H9 (cell line): ENCODE results near the gene STK32B. TPM values are rescaled to one million over a fixed set of nuclear protein-coding genes. Genes with fewer than 3 reads are reported as not detected.

ENCODE experiments used
- DNase-seq: peaks from one replicate; pipeline ENCODE4 v3.0.0-alpha.2; 2017
- H2AFZ ChIP-seq: one replicate; pipeline ENCODE4 v1.6.1; 2013; ENCODE audit warnings: mild to moderate bottlenecking, low read length, control low read depth, moderate library complexity
- H2AK5ac ChIP-seq: 2 replicates; pipeline ENCODE4 v1.6.1; 2013; ENCODE audit warnings: low read length, control low read depth, mixed read lengths; ENCODE audit not compliant: insufficient read length
- H2BK120ac ChIP-seq: one replicate; pipeline ENCODE4 v1.6.1; 2013; ENCODE audit warnings: low read depth, mild to moderate bottlenecking, low read length, control low read depth, inconsistent platforms; ENCODE audit not compliant: poor library complexity, severe bottlenecking
- H2BK12ac ChIP-seq: 2 replicates; pipeline ENCODE4 v1.6.1; 2013; ENCODE audit warnings: low read length, control low read depth, mixed read lengths, low read depth; ENCODE audit not compliant: insufficient read length
- H2BK15ac ChIP-seq: 2 replicates; pipeline ENCODE4 v1.6.1; 2013; ENCODE audit warnings: low read depth, low read length, control low read depth
- H2BK20ac ChIP-seq: one replicate; pipeline ENCODE4 v1.6.1; 2013; ENCODE audit warnings: low read depth, mild to moderate bottlenecking, low read length, control low read depth, inconsistent platforms; ENCODE audit not compliant: poor library complexity, severe bottlenecking
- H2BK5ac ChIP-seq: 2 replicates; pipeline ENCODE4 v1.6.1; 2013; ENCODE audit warnings: low read length, control low read depth, mixed read lengths; ENCODE audit not compliant: insufficient read length
- H3K14ac ChIP-seq: 2 replicates; pipeline ENCODE4 v1.6.1; 2013; ENCODE audit warnings: low read length, control low read depth; ENCODE audit not compliant: insufficient read depth
- H3K18ac ChIP-seq: 2 replicates; pipeline ENCODE4 v1.6.1; 2013; ENCODE audit warnings: low read depth, mild to moderate bottlenecking, mixed read lengths, low read length, control low read depth; ENCODE audit not compliant: insufficient read length
- H3K23ac ChIP-seq: 2 replicates; pipeline ENCODE4 v1.6.1; 2013; ENCODE audit warnings: low read length, control low read depth, mixed read lengths, low read depth; ENCODE audit not compliant: insufficient read length
- H3K23me2 ChIP-seq: 2 replicates; pipeline ENCODE4 v1.6.1; 2013; ENCODE audit warnings: low read depth, mild to moderate bottlenecking, mixed read lengths, low read length, control low read depth; ENCODE audit not compliant: insufficient read length, poor library complexity, severe bottlenecking
- H3K27ac ChIP-seq: 2 replicates; pipeline ENCODE4 v1.5.1; 2013; ENCODE audit warnings: low read length, control low read depth, mixed read lengths, low read depth; ENCODE audit not compliant: insufficient read length
- H3K27me3 ChIP-seq: 2 replicates; pipeline ENCODE4 v1.6.1; 2013; ENCODE audit warnings: low read length, control low read depth, inconsistent platforms; ENCODE audit not compliant: insufficient read depth
- H3K4ac ChIP-seq: 2 replicates; pipeline ENCODE4 v1.6.1; 2013; ENCODE audit warnings: low read depth, mild to moderate bottlenecking, control low read depth, inconsistent platforms, low read length, moderate library complexity
- H3K4me1 ChIP-seq: 2 replicates; pipeline ENCODE4 v1.6.1; 2013; ENCODE audit warnings: low read length, control low read depth, inconsistent platforms; ENCODE audit not compliant: insufficient read depth
- H3K4me2 ChIP-seq: 2 replicates; pipeline ENCODE4 v1.6.1; 2013; ENCODE audit warnings: low read length, control low read depth, mixed read lengths; ENCODE audit not compliant: insufficient read length, insufficient read depth
- H3K56ac ChIP-seq: 2 replicates; pipeline ENCODE4 v1.6.1; 2013; ENCODE audit warnings: low read depth, mild to moderate bottlenecking, mixed read lengths, low read length, control low read depth; ENCODE audit not compliant: insufficient read length
- H3K79me1 ChIP-seq: 2 replicates; pipeline ENCODE4 v1.6.1; 2013; ENCODE audit warnings: low read depth, mild to moderate bottlenecking, moderate library complexity, low read length, control low read depth, inconsistent platforms; ENCODE audit not compliant: insufficient read depth, poor library complexity, severe bottlenecking
- H3K79me2 ChIP-seq: 2 replicates; pipeline ENCODE4 v1.6.1; 2013; ENCODE audit warnings: low read length, control low read depth, inconsistent platforms; ENCODE audit not compliant: insufficient read depth
- H3K9ac ChIP-seq: 2 replicates; pipeline ENCODE4 v1.6.1; 2013; ENCODE audit warnings: low read length, control low read depth, mixed read lengths; ENCODE audit not compliant: insufficient read length; ENCODE audit errors: extremely low read depth
- H3K9me3 ChIP-seq: one replicate; pipeline ENCODE4 v1.6.1; 2013; ENCODE audit warnings: low read depth, low read length, inconsistent platforms; ENCODE audit not compliant: control insufficient read depth
- H3T11ph ChIP-seq: one replicate; pipeline ENCODE4 v1.6.1; 2013; ENCODE audit warnings: mild to moderate bottlenecking, low read length, control low read depth, inconsistent platforms
- H4K20me1 ChIP-seq: one replicate; pipeline ENCODE4 v1.6.1; 2013; ENCODE audit not compliant: control insufficient read depth, insufficient read length, insufficient read depth
- H4K5ac ChIP-seq: 2 replicates; pipeline ENCODE4 v1.6.1; 2013; ENCODE audit warnings: low read depth, mild to moderate bottlenecking, mixed read lengths, low read length, control low read depth; ENCODE audit not compliant: insufficient read length
- H4K8ac ChIP-seq: replicated peaks from 2 replicates; pipeline ENCODE4 v1.6.1; 2013; ENCODE audit warnings: low read length, control low read depth, mixed read lengths, low read depth; ENCODE audit not compliant: insufficient read length
- H4K91ac ChIP-seq: 2 replicates; pipeline ENCODE4 v1.6.1; 2013; ENCODE audit warnings: low read depth, mild to moderate bottlenecking, moderate library complexity, mixed read lengths, low read length, control low read depth; ENCODE audit not compliant: insufficient read length
- H3K27ac Mint-ChIP-seq, 3 experiments: 2 replicates in 2 of 3; 3 replicates in 1 of 3; pipeline ENCODE4 v1.8.0; 2020 to 2021; ENCODE audit warnings: mixed read lengths in 3 of 3, mild to moderate bottlenecking in 1 of 3, moderate library complexity in 1 of 3
- H3K27me3 Mint-ChIP-seq: 2 replicates; pipeline ENCODE4 v1.8.0; 2021; ENCODE audit warnings: low read depth, mild to moderate bottlenecking, moderate library complexity, mixed read lengths
- H3K36me3 Mint-ChIP-seq, 3 experiments: 2 replicates in 2 of 3; 3 replicates in 1 of 3; pipeline ENCODE4 v1.8.0; 2020 to 2021; ENCODE audit warnings: low read depth in 3 of 3, mixed read lengths in 3 of 3; ENCODE audit not compliant: insufficient read depth in 1 of 3
- H3K4me1 Mint-ChIP-seq, 2 experiments: 2 replicates each; pipeline ENCODE4 v1.8.0; 2020; ENCODE audit warnings: mixed read lengths in 2 of 2
- H3K4me3 Mint-ChIP-seq, 2 experiments: 2 replicates in 1 of 2; 3 replicates in 1 of 2; pipeline ENCODE4 v1.8.0; 2020 to 2021; ENCODE audit warnings: mild to moderate bottlenecking in 2 of 2, mixed read lengths in 2 of 2, moderate library complexity in 1 of 2
- H3K9me3 Mint-ChIP-seq, 2 experiments: 2 replicates in 1 of 2; 3 replicates in 1 of 2; pipeline ENCODE4 v1.8.0; 2020; ENCODE audit warnings: mild to moderate bottlenecking in 2 of 2, mixed read lengths in 2 of 2, moderate library complexity in 1 of 2
- WGBS: extraction: QIAGEN DNeasy Blood & Tissue Kit; methylation state at CpG from one replicate; pipeline ENCODE4 v1.1.7; 2013; ENCODE audit warnings: missing lambda C conversion rate, low lambda C conversion rate, mixed read lengths; ENCODE audit not compliant: insufficient read length; ENCODE audit errors: extremely low coverage; 5-methylcytosine and 5-hydroxymethylcytosine counted together
- total RNA-seq: library from RNA; stranded (reverse); gene quantifications from 2 replicates; pipeline ENCODE4 v1.2.1, GENCODE V29; 2021
- TF ChIP-seq, protein P1 (sequence below): fragments of 200-600 bp; sonication (generic); conservative IDR thresholded peaks from 3 replicates; pipeline ENCODE4 v1.8.0; 2021; ENCODE audit warnings: antibody characterized with exemption, mild to moderate bottlenecking

The STK32B gene
- total RNA-seq, 1 experiment from 2014 or later: 1.0 TPM

DNA sequence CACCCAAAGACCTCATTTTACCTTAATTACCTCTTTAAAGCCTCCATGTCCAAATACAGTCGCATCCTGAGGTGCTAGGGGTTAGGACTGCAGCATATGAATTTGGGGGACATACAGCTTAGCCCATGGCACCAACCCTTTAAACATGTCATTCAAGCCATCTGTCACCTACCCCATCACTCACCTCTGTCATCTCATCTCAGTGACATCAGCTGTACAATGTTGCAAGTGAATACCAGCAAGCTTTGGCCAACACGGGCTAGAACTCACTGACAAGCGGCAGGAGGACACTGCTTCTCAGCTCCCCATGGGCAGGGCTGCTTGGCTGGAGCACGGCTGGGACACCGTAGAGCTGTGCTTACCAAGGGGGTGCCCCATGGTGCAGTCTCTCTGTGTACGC, 107.5 kb downstream of the STK32B start:
- no peak overlapping the region for H3K18ac ChIP-seq
- H3K4me1 Mint-ChIP-seq: peaks cover 11 to 15% of the 10 kb centered on the region in 2 experiments
- H3K9ac ChIP-seq: no peak overlapping the region
- no peaks in the 10 kb centered on the region for H3K23me2 ChIP-seq
- H2BK12ac ChIP-seq: no peak overlapping the region
- H2BK5ac ChIP-seq: no peak overlapping the region
- H3K9me3 ChIP-seq: no peaks in the 10 kb centered on the region
- no peaks in the 10 kb centered on the region for H4K20me1 ChIP-seq
- no peaks in the 10 kb centered on the region for H3K27me3 ChIP-seq
- no peak overlapping the region for H3K56ac ChIP-seq
- H3K4me2 ChIP-seq: no peak overlapping the region
- no peak overlapping the region for H2BK15ac ChIP-seq
- H2BK120ac ChIP-seq: no peak overlapping the region
- no peak overlapping the region for H3K27ac Mint-ChIP-seq
- no peak overlapping the region for H3K27ac ChIP-seq
- no peaks in the 10 kb centered on the region for H3K4me1 ChIP-seq
- H4K8ac ChIP-seq: no peak overlapping the region
- TF ChIP-seq, protein P1, sequence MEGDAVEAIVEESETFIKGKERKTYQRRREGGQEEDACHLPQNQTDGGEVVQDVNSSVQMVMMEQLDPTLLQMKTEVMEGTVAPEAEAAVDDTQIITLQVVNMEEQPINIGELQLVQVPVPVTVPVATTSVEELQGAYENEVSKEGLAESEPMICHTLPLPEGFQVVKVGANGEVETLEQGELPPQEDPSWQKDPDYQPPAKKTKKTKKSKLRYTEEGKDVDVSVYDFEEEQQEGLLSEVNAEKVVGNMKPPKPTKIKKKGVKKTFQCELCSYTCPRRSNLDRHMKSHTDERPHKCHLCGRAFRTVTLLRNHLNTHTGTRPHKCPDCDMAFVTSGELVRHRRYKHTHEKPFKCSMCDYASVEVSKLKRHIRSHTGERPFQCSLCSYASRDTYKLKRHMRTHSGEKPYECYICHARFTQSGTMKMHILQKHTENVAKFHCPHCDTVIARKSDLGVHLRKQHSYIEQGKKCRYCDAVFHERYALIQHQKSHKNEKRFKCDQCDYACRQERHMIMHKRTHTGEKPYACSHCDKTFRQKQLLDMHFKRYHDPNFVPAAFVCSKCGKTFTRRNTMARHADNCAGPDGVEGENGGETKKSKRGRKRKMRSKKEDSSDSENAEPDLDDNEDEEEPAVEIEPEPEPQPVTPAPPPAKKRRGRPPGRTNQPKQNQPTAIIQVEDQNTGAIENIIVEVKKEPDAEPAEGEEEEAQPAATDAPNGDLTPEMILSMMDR: no peak
- H2AFZ ChIP-seq: no peak overlapping the region
- H3K4me3 Mint-ChIP-seq: no peak overlapping the region
- H3K79me2 ChIP-seq: no peaks in the 10 kb centered on the region
- no peak overlapping the region for H4K5ac ChIP-seq
- no peaks in the 10 kb centered on the region; a peak in 1 of 5 replicates for H3K9me3 Mint-ChIP-seq
- DNase-seq: no peak
- no CpG with 5 or more reads among the region's 6 CpGs for whole genome bisulfite sequencing
- H3T11ph ChIP-seq: no peak overlapping the region
- no peaks in the 10 kb centered on the region; a peak in 1 of 7 replicates for H3K36me3 Mint-ChIP-seq
- no peak overlapping the region for H2AK5ac ChIP-seq
- no peak overlapping the region for H3K4ac ChIP-seq
- peaks cover 13% of the 10 kb centered on the region for H3K27me3 Mint-ChIP-seq
- peak overlapping the region; percentile 4; the same call in 1 of the 2 replicates for H3K14ac ChIP-seq
- no peak overlapping the region for H2BK20ac ChIP-seq
- no peak overlapping the region for H3K23ac ChIP-seq
- no peak overlapping the region for H4K91ac ChIP-seq
- H3K79me1 ChIP-seq: no peaks in the 10 kb centered on the region
